HT1080 (cell line): Measurements from ENCODE around the gene NKX2-1. TPM values are rescaled to one million over a fixed set of nuclear protein-coding genes. Genes with fewer than 3 reads are reported as not detected.
"Not testable (repeated sequence)": the region's sequence is repeated elsewhere in the genome, so short reads cannot be mapped to it uniquely, and the experiment has no call there.

ENCODE experiments used
- DNase-seq: peaks from one replicate; pipeline ENCODE4 v3.0.0-alpha.2; 2015; ENCODE audit warnings: low read depth
- polyA plus RNA-seq, 2 experiments: library from polyadenylated mRNA; depleted of rRNA; stranded (reverse); fragments of >200 nt; gene quantifications; 2 replicates each; pipeline ENCODE4 v1.2.3, GENCODE V29; 2015
- total RNA-seq: library from RNA; depleted of rRNA; stranded (reverse); fragments of >200 nt; shearing (Covaris generic); gene quantifications from 2 replicates; pipeline ENCODE4 v1.2.3, GENCODE V29; 2014; rRNA removed

The NKX2-1 gene
- not detected in 2 replicates for total RNA-seq
- polyA plus RNA-seq (2015; cell fraction: cytosol; rRNA removed), result 0.08 TPM in 1 of 2 replicates, not detected in the other
- 0.18 and 0.38 TPM in 2 replicates for polyA plus RNA-seq (2015; cell fraction: nucleus; rRNA removed)

GRCh38 chr14:36519431-36520321 lies at the start of gene NKX2-1:
Gene NKX2-1 (minus strand): TSS chr14:36520232. CDS start chr14:36520129, 103 bp downstream.
- DNase-seq, result no peak

GRCh38 chr14:36556811-36557433 lies 36.9 kb upstream of the NKX2-1 start:
- DNase-seq, result peak; percentile 17

- DNase-seq, result no peak
These were observed 36.1 kb upstream of the NKX2-1 start for GRCh38 chr14:36555998-36556743.

DNA sequence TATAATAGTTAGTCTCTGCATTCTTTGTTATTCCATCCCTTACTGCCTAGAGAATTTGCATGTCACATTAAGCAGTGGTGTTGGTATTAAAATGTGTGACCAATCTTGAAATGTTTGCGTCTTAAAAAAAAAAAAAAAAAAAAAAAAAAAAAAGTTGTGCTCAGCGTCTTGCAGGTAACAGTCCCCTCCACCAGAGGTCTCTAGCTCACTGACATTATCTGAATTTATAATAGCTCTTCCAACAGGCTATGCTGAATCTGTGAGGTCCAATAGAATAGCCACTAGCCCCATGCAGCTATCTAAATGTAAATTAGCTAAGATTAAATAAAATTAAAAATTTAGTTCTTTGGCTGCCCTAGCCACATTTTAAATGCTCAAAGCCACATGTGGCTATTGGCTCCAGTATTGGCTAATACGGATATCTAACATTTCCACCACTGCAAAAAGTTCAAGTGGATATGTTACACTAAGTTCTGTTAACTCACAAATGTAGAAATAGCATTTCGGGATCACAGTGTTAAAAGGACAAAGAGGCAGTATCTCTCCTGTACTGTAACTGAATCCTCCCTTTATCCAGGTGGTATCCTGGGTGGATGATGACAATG lies 33.7 kb upstream of the NKX2-1 start:
- DNase-seq, result peak; percentile 47

GRCh38 chr14:36550899-36551298 lies 30.9 kb upstream of the NKX2-1 start:
- no peak for DNase-seq

- DNase-seq, result not testable (repeated sequence)
These were observed 24.2 kb upstream of the NKX2-1 start for GRCh38 chr14:36544280-36544679.

- DNase-seq, result no peak
These were observed 18.0 kb upstream of the NKX2-1 start for GRCh38 chr14:36538051-36538450.

DNA sequence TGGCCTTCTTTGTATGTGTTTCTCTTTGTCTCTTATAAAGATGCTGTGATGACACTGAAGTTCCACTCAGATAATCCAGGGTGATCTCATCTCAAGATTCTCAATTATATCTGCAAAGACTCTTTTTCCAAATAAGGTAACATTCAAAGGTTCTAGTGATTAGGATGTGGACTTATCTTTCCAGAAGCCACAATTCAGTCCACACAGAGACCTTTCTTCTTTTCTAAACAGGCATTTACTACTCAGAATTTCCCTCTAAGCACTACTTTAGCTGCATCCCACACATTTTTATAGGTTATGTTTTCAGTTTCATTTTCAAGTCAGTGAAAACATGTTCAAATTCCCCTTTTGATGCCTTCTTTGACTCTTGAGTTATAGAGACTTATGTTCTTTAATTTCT lies 9.0 kb upstream of the NKX2-1 start:
- no peak for DNase-seq

- DNase-seq, result no peak
These were observed 5.7 kb upstream of the NKX2-1 start for GRCh38 chr14:36525746-36526099.

- DNase-seq, result peak; percentile 34
These were observed 5.1 kb upstream of the NKX2-1 start for GRCh38 chr14:36524874-36525745.

GRCh38 chr14:36524220-36524837 lies 4.3 kb upstream of the NKX2-1 start:
- no peak for DNase-seq

DNA sequence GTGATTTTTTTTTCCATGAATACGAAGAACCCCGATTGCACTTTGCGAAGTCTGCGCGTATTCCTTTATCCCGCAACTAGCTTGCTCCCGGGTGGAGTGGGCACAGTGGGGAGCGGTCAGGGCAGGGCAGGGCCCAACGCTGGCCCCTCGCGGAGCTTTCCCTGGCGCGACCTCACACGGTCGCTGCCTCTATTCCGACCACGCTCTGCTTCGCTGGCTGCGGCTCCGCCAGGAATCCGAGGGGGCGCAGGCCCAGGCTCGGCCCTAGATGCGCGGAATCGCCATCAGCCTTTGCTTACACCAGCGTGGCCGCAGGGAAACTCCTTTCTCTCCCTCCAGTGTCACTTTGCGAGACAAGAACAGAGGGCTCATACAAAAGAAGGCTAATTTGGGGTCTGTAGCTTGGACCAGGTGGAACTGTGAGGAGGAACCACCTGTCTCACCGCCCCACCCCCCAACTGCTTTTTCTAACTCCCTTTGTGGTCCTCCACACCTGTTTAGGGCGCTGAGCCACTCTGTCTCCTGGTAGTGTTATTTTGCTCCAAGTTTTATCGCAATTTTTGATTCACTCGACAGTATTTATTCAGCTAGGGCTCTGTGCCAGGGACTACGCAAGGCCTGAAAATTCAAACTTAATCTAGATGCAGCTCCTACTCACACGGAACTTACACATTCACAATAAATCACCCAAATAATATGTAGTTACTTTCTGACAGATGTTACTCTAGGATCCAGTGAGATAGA lies 3.1 kb upstream of the NKX2-1 start:
- DNase-seq, result no peak

DNA sequence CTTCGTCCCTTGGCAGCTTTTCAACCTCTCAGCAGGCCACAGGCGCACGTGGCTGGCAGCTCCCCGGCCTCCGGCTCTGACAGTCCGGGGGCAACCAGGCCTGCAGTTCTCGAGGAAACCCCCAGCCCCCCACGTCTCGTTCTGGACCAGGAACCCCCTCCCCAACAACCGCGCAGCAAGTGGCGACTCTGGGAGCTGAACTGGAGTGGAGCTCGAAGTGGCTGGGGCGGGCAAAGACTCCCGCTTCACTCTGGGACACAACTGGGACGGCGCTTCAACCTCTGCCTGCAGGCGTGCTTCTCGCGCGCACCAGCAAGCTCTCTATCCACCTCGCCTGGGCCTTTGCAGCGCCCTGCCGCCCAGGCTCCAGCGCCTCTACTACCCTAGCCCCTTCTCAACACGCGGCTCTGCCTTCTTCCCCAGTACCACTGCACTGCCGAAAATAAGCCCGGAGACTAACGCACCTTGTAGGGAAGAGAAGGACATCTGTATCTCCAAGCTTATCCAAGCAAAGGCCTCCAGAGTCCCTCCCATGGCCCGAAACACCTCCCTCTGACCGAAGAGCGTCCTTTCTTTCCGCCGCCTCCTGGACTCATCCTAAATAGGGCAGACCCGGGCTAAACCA lies 2.4 kb upstream of the NKX2-1 start:
- no peak for DNase-seq

DNA sequence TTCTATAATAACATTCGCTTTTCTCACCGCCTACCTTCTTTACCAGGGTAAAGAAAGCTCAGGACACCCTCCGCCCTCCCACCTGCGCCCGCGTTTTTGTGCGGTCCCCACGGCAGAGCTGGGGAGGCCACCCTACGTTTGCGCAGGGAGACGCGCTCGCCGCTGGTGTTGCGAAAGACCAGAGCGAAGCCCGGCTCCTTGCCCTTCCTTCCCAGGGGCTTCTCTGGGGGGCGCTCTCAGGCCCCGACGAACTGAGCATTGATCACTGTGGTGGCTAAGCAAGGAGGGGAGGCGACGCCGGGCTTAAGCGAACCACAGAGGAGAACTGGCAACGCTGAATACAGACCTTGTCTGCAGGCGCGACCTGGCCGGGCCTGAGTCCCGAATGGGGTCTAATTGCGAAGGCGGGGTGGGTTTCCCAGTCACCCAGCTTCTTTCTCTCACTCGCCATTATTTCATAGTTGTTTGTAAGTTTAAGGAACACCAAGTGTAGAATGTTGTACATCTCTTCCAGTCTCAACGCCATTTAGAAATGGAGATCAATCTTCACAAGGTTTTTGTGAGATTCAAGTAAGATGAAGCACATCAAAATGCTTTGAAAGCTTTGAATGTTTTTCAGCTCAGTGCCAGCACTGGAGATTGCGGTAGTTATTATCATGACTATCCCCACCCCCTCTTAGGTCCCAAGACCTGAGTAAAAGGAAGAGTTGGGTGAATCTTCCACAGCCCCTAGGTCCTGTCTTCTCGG lies 1.7 kb upstream of the NKX2-1 start:
- DNase-seq, result no peak

GRCh38 chr14:36520601-36521525 lies 831 bp upstream of the NKX2-1 start:
- peak; percentile 25 for DNase-seq

GRCh38 chr14:36518586-36519430 lies 1.2 kb downstream of the NKX2-1 start:
- no peak for DNase-seq
